ENCODE results near the gene RAB36.

DNA sequence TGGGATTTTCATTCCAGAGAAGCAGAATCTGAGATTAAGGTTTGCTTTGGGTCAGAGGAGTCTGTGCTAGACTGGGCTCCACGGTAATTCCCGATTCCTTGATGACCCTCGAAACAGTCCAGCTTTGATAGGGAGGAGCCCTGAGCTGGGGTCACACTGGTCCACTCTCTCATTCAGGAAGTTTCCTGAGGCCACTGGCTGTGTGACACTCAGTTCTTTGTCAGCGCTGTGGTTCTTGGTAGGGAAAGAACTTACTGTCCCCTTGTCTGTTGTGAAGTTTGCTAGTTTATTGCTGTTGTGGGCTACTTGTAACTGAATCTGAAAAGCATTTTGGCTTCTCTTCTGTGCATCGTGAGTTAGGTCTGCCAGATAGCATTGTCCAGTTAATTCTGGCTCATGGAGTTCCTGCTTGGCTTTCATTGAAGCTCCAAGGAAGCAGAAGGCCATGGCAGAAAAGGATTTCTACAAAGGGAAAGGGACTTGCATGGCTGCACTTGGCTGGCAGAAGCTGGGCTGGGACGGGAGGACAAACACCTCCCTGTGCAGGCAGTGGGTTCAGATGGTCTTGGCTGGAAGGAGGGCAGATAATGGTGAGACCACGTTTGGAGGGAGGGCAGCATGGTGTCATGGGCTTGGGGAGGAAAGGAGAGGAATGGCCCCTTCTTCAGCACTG, 58.3 kb downstream of the RAB36 start:
- TF ChIP-seq, protein P1, sequence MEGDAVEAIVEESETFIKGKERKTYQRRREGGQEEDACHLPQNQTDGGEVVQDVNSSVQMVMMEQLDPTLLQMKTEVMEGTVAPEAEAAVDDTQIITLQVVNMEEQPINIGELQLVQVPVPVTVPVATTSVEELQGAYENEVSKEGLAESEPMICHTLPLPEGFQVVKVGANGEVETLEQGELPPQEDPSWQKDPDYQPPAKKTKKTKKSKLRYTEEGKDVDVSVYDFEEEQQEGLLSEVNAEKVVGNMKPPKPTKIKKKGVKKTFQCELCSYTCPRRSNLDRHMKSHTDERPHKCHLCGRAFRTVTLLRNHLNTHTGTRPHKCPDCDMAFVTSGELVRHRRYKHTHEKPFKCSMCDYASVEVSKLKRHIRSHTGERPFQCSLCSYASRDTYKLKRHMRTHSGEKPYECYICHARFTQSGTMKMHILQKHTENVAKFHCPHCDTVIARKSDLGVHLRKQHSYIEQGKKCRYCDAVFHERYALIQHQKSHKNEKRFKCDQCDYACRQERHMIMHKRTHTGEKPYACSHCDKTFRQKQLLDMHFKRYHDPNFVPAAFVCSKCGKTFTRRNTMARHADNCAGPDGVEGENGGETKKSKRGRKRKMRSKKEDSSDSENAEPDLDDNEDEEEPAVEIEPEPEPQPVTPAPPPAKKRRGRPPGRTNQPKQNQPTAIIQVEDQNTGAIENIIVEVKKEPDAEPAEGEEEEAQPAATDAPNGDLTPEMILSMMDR (IDR thresholded peaks at IDR 0.05) = no peak
- TF ChIP-seq, protein P2, sequence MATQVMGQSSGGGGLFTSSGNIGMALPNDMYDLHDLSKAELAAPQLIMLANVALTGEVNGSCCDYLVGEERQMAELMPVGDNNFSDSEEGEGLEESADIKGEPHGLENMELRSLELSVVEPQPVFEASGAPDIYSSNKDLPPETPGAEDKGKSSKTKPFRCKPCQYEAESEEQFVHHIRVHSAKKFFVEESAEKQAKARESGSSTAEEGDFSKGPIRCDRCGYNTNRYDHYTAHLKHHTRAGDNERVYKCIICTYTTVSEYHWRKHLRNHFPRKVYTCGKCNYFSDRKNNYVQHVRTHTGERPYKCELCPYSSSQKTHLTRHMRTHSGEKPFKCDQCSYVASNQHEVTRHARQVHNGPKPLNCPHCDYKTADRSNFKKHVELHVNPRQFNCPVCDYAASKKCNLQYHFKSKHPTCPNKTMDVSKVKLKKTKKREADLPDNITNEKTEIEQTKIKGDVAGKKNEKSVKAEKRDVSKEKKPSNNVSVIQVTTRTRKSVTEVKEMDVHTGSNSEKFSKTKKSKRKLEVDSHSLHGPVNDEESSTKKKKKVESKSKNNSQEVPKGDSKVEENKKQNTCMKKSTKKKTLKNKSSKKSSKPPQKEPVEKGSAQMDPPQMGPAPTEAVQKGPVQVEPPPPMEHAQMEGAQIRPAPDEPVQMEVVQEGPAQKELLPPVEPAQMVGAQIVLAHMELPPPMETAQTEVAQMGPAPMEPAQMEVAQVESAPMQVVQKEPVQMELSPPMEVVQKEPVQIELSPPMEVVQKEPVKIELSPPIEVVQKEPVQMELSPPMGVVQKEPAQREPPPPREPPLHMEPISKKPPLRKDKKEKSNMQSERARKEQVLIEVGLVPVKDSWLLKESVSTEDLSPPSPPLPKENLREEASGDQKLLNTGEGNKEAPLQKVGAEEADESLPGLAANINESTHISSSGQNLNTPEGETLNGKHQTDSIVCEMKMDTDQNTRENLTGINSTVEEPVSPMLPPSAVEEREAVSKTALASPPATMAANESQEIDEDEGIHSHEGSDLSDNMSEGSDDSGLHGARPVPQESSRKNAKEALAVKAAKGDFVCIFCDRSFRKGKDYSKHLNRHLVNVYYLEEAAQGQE (IDR thresholded peaks at IDR 0.05; ENCODE audit: insufficient read depth in 1 of 2, low read depth in 2 of 2, low read length in 1 of 2) = no peak
- no peak for TF ChIP-seq SIN3A (IDR thresholded peaks at IDR 0.05; ENCODE audit: borderline replicate concordance, insufficient read depth, low read depth, low read length)

All from Panc1 (cell line).